HepG2 (cell line): Measurements from ENCODE around the gene SLC25A25. TPM values are rescaled to one million over a fixed set of nuclear protein-coding genes. Genes with fewer than 3 reads are reported as not detected.
A peak's percentile ranks its signal among the peaks of the same experiment; 100 is the strongest.

Experiments used
- AKAP8 ChIP-seq: sonication (generic); formaldehyde crosslinking; IDR thresholded peaks from 2 replicates; pipeline ENCODE4 v1.5.1; 2020; ENCODE audit warnings: mild to moderate bottlenecking, missing genetic modification reagents
- ARHGAP35 ChIP-seq: sonication (generic); formaldehyde crosslinking; IDR thresholded peaks from 2 replicates; pipeline ENCODE4 v1.9.0; 2022; ENCODE audit warnings: mild to moderate bottlenecking, inconsistent platforms, moderate library complexity, missing genetic modification reagents, borderline replicate concordance
- CCDC6 ChIP-seq: sonication (generic); formaldehyde crosslinking; IDR thresholded peaks from 2 replicates; pipeline ENCODE4 v1.8.1; 2022; ENCODE audit warnings: mild to moderate bottlenecking, missing genetic modification reagents, moderate library complexity
- FIP1L1 ChIP-seq: fragments of 200-400 bp; formaldehyde crosslinking; IDR thresholded peaks from 2 replicates; pipeline ENCODE4 v1.6.1; 2018; ENCODE audit warnings: low read depth, mild to moderate bottlenecking, low read length, moderate library complexity, borderline replicate concordance; ENCODE audit not compliant: insufficient read depth
- FOXA3 ChIP-seq: IDR thresholded peaks from 2 replicates; pipeline ENCODE4 v1.6.1; 2016; ENCODE audit warnings: missing genetic modification reagents, missing compliant biosample characterization
- GFI1 ChIP-seq: sonication (generic); formaldehyde crosslinking; IDR thresholded peaks from 2 replicates; pipeline ENCODE4 v1.5.0; 2020; ENCODE audit warnings: missing genetic modification reagents, mild to moderate bottlenecking, borderline replicate concordance
- HINFP ChIP-seq: sonication (generic); formaldehyde crosslinking; IDR thresholded peaks from 2 replicates; pipeline ENCODE4 v1.4.0; 2020; ENCODE audit warnings: low read depth, mild to moderate bottlenecking, missing genetic modification reagents
- HMG20A ChIP-seq: IDR thresholded peaks from 2 replicates; pipeline ENCODE4 v1.6.1; 2016; ENCODE audit warnings: borderline replicate concordance
- HMG20B ChIP-seq: conservative IDR thresholded peaks from 2 replicates; pipeline ENCODE4 v1.6.1; 2016; ENCODE audit warnings: missing genetic modification reagents, missing compliant biosample characterization
- KAT8 ChIP-seq: IDR thresholded peaks from 2 replicates; pipeline ENCODE4 v1.6.1; 2016; ENCODE audit warnings: missing genetic modification reagents, missing compliant biosample characterization
- KDM4B ChIP-seq: sonication (generic); formaldehyde crosslinking; IDR thresholded peaks from 2 replicates; pipeline ENCODE4 v1.4.0; 2020; ENCODE audit warnings: missing genetic modification reagents
- KLF9 ChIP-seq: IDR thresholded peaks from 2 replicates; pipeline ENCODE4 v1.6.1; 2016; ENCODE audit warnings: low read depth
- RBM39 ChIP-seq: fragments of 200-400 bp; formaldehyde crosslinking; IDR thresholded peaks from one replicate; pipeline ENCODE4 v1.6.1; 2018; ENCODE audit warnings: antibody characterized with exemption, mild to moderate bottlenecking, low read depth, low read length; ENCODE audit not compliant: poor library complexity, severe bottlenecking
- SETDB1 ChIP-seq: sonication (generic); formaldehyde crosslinking; IDR thresholded peaks from 2 replicates; pipeline ENCODE4 v1.5.1; 2020; ENCODE audit warnings: missing genetic modification reagents, mild to moderate bottlenecking, borderline replicate concordance
- SRSF9 ChIP-seq: fragments of 200-400 bp; formaldehyde crosslinking; IDR thresholded peaks from 2 replicates; pipeline ENCODE4 v1.6.1; 2018; ENCODE audit warnings: borderline replicate concordance, mild to moderate bottlenecking, low read depth, low read length; ENCODE audit not compliant: insufficient read depth, poor library complexity, severe bottlenecking
- TFDP2 ChIP-seq: sonication (generic); formaldehyde crosslinking; IDR thresholded peaks from 2 replicates; pipeline ENCODE4 v1.4.0; 2020; ENCODE audit warnings: missing genetic modification reagents
- YEATS4 ChIP-seq: sonication (generic); formaldehyde crosslinking; IDR thresholded peaks from 2 replicates; pipeline ENCODE4 v1.4.0; 2020; ENCODE audit warnings: missing genetic modification reagents, borderline replicate concordance
- ZBTB3 ChIP-seq: sonication (generic); formaldehyde crosslinking; IDR thresholded peaks from 2 replicates; pipeline ENCODE4 v1.4.0; 2020; ENCODE audit warnings: low read depth, mild to moderate bottlenecking, moderate library complexity, missing genetic modification reagents, borderline replicate concordance
- ZBTB43 ChIP-seq: sonication (generic); formaldehyde crosslinking; conservative IDR thresholded peaks from 2 replicates; pipeline ENCODE4 v1.4.0; 2020; ENCODE audit warnings: missing genetic modification reagents
- ZFAT ChIP-seq: sonication (generic); formaldehyde crosslinking; conservative IDR thresholded peaks from 2 replicates; pipeline ENCODE4 v1.8.1; 2023; ENCODE audit warnings: missing genetic modification reagents, inconsistent platforms
- ZNF205 ChIP-seq: IDR thresholded peaks from 2 replicates; pipeline ENCODE4 v1.6.1; 2018; ENCODE audit warnings: missing biosample characterization, missing genetic modification reagents
- ZNF335 ChIP-seq: sonication (generic); formaldehyde crosslinking; IDR thresholded peaks from 2 replicates; pipeline ENCODE4 v1.4.0; 2020; ENCODE audit warnings: missing genetic modification reagents
- ZNF496 ChIP-seq: sonication (generic); formaldehyde crosslinking; IDR thresholded peaks from 2 replicates; pipeline ENCODE4 v1.8.1; 2023; ENCODE audit warnings: mild to moderate bottlenecking, moderate library complexity, missing genetic modification reagents; ENCODE audit not compliant: insufficient replicate concordance
- ZNF562 ChIP-seq: sonication (generic); formaldehyde crosslinking; IDR thresholded peaks from 2 replicates; pipeline ENCODE4 v1.8.0; 2022; ENCODE audit warnings: missing genetic modification reagents, borderline replicate concordance
- ZNF598 ChIP-seq: sonication (generic); formaldehyde crosslinking; IDR thresholded peaks from 2 replicates; pipeline ENCODE4 v1.5.1; 2020; ENCODE audit warnings: mild to moderate bottlenecking, missing genetic modification reagents, borderline replicate concordance
- ZNF766 ChIP-seq: sonication (generic); formaldehyde crosslinking; IDR thresholded peaks from 2 replicates; pipeline ENCODE4 v1.5.0; 2020; ENCODE audit warnings: missing genetic modification reagents, borderline replicate concordance
- polyA plus RNA-seq, 8 experiments: library from polyadenylated mRNA; depleted of rRNA in 3 of 8; stranded (reverse) in 7 of 8; unstranded in 1 of 8; fragments of >200 nt; fragmentation: Illumina TruSeq in 4 of 8; extraction: Trizol in 4 of 8; gene quantifications; 2 replicates each; pipeline versions ENCODE4 v1.2.1 to v1.2.3, GENCODE V29; 2011 to 2016; ENCODE audit warnings: low read depth in 4 of 8, missing spikeins in 1 of 8, mixed read lengths in 1 of 8; ENCODE audit not compliant: insufficient read depth in 1 of 8
- total RNA-seq, 5 experiments: library from RNA; depleted of rRNA; stranded (reverse); fragments of >200 nt; fragmentation: Illumina TruSeq; extraction: Trizol; gene quantifications; 2 replicates each; pipeline ENCODE4 v1.2.3, GENCODE V29; 2016; ENCODE audit warnings: low read depth in 1 of 5

SLC25A25 gene
- total and polyA plus RNA-seq, 2 of the 13 experiments (the other 11 are each of a cell fraction or from before 2014, with no cell fraction given): 10.5 to 24.8 TPM

- TF ChIP-seq YEATS4 (CRISPR knock-in tag) (no peak), ZBTB43 (CRISPR knock-in tag) (no peak), FOXA3 (CRISPR knock-in tag) (no peak), ZBTB3 (no peak), SETDB1 (no peak), ZNF598 (CRISPR knock-in tag) (no peak), GFI1 (CRISPR knock-in tag) (no peak), CCDC6 (no peak), ZNF766 (CRISPR knock-in tag) (no peak), HMG20A (CRISPR knock-in tag) (no peak), ZFAT (no peak), FIP1L1 (no peak), ZNF496 (CRISPR knock-in tag) (no peak), RBM39 (peak; percentile 60), ZNF205 (CRISPR knock-in tag) (no peak), HMG20B (CRISPR knock-in tag) (no peak), KLF9 (CRISPR knock-in tag) (no peak), ZNF562 (CRISPR knock-in tag) (no peak), ARHGAP35 (CRISPR knock-in tag) (no peak), SRSF9 (no peak), KAT8 (CRISPR knock-in tag) (0 out of 2 replicates have a peak, but pooled peaks have one; percentile 30), TFDP2 (CRISPR knock-in tag) (no peak), AKAP8 (no peak), HINFP (CRISPR knock-in tag) (no peak), KDM4B (no peak), ZNF335 (CRISPR knock-in tag) (no peak)
These were observed 33.0 kb upstream of the SLC25A25 start (continued) for GRCh38 chr9:128034821-128035652.
